Measurements from ENCODE around the gene GTSE1.

GTSE1 gene

DNA sequence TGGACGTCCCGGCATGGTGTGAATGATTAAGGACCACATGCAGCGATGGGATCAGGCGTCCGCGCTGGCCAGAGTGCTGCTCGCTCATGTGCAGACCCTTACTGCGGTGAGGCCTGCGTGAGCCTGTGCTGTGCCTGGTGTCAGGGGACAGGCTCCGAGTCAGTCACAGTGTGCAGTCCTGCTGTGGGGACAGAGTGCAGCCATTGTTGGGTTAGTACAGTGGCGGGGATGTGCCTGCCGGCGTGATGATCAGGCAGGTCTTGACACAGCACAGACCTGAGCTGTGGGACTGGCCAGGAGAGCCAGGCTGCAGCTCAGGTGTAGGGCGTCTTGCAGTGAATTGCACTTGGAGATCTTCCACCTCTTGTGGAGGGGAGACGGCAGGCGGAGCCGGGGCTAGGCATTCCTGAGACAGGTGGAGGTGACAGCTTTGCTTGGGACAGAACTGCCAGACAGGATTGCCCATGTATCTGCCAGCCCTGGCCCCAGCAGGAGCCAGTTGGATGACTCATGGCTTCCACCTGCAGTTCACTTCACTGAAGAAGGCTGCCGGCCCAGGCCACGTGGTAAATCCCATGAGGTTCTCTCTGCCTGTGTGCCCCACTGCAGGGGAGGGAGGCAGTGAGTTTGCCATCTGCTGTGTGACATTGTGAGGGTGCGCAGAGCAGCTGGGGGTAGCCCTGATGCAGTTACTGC is 56.2 kb downstream of the GTSE1 start:
- no peak for DNase-seq (ENCODE audit: low spot score)

DNA sequence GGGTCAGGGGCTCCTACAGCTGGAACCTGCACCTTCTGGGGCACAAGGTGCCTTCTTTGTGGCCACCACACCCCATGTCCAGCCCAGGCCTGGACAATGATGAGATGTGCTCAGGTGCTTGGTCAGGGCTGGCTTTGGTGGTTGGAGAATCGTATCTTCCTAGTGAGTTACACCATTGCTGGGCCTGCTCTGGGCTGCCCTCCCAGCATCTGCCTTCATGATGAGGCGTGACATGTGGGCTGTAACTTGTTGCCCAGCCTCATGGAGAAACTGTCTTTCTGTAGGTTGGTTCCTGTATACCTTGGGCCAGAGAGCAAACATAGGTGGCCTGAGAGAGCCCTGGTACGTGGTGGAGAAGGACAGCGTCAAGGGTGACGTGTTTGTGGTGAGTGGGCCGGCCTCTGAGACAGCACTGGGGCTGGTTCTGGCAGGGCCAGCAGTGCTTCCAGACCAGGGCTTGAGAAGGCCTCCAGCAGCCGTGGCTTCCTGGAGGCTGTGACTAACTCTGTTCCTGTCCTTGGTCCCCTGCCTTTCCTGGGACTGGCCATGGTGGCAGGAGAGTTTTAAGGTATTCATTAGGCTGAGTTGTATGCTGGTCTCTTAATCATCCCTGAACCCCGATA is 56.9 kb downstream of the GTSE1 start:
- DNase-seq (ENCODE audit: low spot score), result no peak

- no peak for DNase-seq (ENCODE audit: low spot score)
Measured at GRCh38 chr22:46354176-46354992, 57.7 kb downstream of the GTSE1 start.

- no peak for DNase-seq (ENCODE audit: low spot score)
Measured at GRCh38 chr22:46354993-46355305, 58.3 kb downstream of the GTSE1 start.

- DNase-seq (ENCODE audit: low spot score), result peak; percentile 43
Measured at GRCh38 chr22:46355369-46355995, 58.8 kb downstream of the GTSE1 start.

DNA sequence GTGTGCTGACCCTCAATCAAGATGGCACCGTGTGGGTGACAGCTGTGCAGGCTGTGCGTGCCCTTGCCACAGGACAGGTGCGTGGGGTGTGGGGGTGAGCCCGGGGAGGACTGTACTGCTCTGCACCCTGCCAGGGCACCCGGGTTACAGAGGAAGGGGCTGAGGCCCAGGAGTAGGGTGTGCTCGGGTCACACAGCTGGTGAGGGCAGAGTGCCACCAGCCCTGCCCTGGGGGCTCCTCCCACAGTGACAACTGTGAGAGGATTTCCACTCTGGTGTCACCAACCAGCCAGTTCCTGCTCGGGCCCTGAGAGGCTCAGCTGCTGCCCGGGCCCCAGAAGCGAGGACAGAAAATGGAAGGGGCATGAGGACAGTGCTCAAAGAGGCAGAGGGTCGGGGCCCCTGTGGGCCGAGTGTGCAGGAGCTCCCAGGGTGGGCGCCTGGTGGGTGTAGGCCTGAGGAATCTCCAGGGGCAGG is 59.4 kb downstream of the GTSE1 start:
- no peak for DNase-seq (ENCODE audit: low spot score)

DNA sequence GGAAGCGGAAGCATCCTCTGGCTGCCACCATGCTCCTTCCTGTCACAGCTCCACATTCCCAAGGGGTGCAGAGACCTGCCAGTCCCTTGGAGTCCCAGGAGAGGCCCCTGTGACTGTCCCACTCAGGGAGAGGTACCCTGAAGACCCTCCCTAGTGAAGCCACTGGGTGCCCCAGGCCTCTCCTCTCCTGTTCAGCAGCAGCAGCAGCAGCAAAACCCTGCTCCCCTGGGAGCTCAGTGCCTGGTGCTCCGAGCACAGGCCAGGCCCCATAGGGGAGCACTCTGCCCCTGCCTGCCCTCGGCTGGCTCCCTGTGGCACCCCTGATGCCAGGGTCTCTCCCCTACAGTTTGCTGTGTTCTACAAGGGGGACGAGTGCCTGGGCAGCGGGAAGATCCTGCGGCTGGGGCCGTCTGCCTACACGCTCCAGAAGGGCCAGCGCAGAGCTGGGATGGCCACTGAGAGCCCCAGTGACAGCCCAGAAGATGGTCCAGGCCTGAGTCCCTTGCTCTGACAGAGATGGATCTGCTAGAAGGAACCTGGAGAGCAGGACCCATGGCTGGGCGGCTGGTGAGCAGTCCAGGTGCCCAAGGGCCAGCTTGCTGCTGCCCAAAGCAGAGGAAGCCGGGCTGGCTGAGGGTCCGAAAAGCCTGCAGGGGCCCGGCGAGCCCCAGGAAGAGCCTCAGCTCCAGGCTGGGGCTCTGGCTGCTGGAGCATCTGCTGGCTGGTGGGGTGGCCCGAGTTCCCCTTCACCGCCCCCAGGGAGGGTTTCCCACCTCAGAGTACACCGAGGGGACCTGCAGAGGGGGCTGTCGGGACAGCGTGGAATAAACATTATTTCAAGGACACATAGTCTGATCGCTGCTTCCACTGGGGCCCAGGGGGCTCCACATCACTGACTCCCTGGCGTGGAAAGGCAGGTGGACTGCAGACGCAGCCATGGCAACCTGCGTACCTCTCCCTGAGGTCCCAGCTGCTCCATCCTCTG is 60.1 kb downstream of the GTSE1 start:
- DNase-seq (ENCODE audit: low spot score), result no peak

- DNase-seq (ENCODE audit: low spot score), result no peak
Measured at GRCh38 chr22:46357711-46358520, 61.2 kb downstream of the GTSE1 start.

- DNase-seq (ENCODE audit: low spot score), result no peak
Measured at GRCh38 chr22:46358766-46359165, 62.1 kb downstream of the GTSE1 start.

GRCh38 chr22:46359362-46359761 is 62.7 kb downstream of the GTSE1 start:
- no peak for DNase-seq (ENCODE audit: low spot score)

DNA sequence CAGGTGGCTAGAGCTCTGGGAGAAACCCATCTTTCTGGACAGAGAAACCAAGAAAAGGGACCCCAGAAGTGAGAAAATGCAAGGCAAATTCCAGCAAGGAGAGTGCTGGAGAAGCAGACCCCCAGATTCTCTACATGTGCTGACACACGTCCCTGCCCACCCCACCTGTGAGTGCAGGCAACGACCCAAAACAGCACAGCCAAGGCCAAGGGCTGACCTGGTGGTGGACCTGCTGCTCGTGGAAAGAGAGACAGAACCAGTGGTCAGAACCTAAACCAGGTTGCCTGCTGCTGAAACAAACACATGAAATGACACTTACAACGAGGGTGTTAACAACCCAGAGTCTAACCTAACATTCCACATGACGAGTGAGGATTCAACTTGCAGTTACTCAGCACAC is 63.4 kb downstream of the GTSE1 start:
- DNase-seq (ENCODE audit: low spot score), result no peak

GRCh38 chr22:46360891-46361290 is 64.2 kb downstream of the GTSE1 start:
- no peak for DNase-seq (ENCODE audit: low spot score)

GRCh38 chr22:46361826-46362202 is 65.1 kb downstream of the GTSE1 start:
- no peak for DNase-seq (ENCODE audit: low spot score)

- no peak for DNase-seq (ENCODE audit: low spot score)
Measured at GRCh38 chr22:46362203-46362933, 65.7 kb downstream of the GTSE1 start.

GRCh38 chr22:46362934-46363515 is 66.4 kb downstream of the GTSE1 start:
- DNase-seq (ENCODE audit: low spot score), result no peak

GRCh38 chr22:46363611-46364321 is 67.1 kb downstream of the GTSE1 start:
- DNase-seq (ENCODE audit: low spot score), result no peak

DNA sequence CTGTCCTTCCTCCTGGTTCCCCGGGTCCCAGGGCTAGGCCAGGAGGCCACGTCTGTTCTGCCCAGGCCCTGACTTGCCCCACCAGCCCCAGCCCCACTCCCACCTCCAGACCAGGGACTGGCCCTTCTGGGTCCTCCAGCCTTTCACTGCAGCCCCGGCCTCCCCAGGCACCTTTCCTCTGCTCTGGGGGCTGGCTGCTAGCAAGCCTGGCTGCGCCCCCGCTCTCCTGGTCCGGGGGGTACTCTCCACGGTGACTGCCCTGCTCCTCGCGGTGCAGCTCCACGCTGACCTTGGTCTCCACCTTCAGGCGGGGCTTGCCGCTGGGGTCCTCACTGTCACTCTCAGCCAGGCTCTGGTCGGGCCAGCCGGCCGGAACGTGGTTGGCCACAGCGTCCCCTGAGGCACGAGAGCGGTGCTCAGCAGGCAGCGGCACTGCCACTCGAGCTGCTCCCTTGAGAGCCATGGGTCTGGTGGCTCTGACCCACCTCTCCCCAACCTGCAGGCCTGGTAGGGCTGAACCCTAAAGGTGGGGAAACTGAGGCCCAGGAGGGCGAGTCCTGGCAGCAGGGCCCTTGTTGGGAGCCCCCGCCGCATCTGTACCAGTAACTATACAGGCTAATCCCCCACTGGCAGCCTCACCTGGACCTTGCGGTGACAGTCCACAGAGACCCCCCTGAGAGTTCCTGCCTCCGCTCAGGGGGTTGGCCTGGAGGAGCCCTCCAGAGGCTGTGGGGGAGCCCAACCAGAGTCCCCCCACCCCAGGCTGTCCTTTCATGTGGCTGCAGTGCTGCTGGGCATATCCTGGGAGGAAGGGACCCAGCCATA is 67.9 kb downstream of the GTSE1 start:
- DNase-seq (ENCODE audit: low spot score), result no peak

DNA sequence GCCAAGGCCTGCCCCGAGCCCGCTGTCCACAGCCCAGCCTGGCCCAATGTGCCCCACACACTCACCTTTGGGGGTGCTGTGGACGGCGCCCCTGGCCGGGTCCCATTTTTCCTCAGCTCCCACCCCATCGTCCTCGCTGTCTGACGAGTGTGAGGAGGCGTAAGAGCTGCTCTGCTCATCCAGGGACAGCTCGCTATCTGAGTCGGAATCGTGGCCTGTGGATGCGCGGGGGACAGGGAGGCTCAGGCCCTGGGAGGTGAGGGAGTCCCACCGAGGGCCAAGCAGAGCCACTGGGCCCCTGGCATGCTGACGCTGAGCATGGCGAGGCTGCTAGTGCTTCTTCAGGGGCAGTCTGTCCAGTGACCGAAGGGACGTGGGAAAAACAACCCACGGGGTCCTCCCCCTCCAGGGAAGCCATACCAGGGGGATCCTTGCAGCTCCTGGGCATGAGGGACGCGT is 68.5 kb downstream of the GTSE1 start:
- DNase-seq (ENCODE audit: low spot score), result no peak
